Measurements from ENCODE around the gene ARHGAP15. TPM values are rescaled to one million over a fixed set of nuclear protein-coding genes. Genes with fewer than 3 reads are reported as not detected.

Gene ARHGAP15
- total RNA-seq, 3 donors from 2014 or later (not counting 1 experiment from before 2014, with no cell fraction given): 148 to 168 (median 165) TPM

GRCh38 chr2:143700865-143701264, 571.6 kb downstream of the ARHGAP15 start:
- Mint-ChIP-seq H3K9me3 (no peaks in the 10 kb centered on the region), H3K4me1 (peaks cover 7 to 21% of the 10 kb centered on the region in 2 donors), H3K36me3 (peaks cover 32% of the 10 kb centered on the region), H3K4me3 (no peak overlapping the region), H3K27ac (no peak overlapping the region), H3K27me3 (ENCODE audit: low read depth in 2 of 2) (no peaks in the 10 kb centered on the region)
- DNase-seq: no peak
- H3K27me3 ChIP-seq (ENCODE audit: control insufficient read depth, insufficient read depth, low read length): no peaks in the 10 kb centered on the region
- intact Hi-C loops (cut with micrococcal nuclease): no loop called here
- no peaks in the 10 kb centered on the region for H3K4me1 ChIP-seq (ENCODE audit: control insufficient read depth, insufficient read depth, low read length)
- WGBS (ENCODE audit: insufficient coverage): no CpG with 5 or more reads among the region's 2 CpGs
- ATAC-seq: no peak
- H3K27ac ChIP-seq (ENCODE audit: low read length): no peak overlapping the region
- TF ChIP-seq, protein P1, sequence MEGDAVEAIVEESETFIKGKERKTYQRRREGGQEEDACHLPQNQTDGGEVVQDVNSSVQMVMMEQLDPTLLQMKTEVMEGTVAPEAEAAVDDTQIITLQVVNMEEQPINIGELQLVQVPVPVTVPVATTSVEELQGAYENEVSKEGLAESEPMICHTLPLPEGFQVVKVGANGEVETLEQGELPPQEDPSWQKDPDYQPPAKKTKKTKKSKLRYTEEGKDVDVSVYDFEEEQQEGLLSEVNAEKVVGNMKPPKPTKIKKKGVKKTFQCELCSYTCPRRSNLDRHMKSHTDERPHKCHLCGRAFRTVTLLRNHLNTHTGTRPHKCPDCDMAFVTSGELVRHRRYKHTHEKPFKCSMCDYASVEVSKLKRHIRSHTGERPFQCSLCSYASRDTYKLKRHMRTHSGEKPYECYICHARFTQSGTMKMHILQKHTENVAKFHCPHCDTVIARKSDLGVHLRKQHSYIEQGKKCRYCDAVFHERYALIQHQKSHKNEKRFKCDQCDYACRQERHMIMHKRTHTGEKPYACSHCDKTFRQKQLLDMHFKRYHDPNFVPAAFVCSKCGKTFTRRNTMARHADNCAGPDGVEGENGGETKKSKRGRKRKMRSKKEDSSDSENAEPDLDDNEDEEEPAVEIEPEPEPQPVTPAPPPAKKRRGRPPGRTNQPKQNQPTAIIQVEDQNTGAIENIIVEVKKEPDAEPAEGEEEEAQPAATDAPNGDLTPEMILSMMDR (IDR thresholded peaks at IDR 0.05): no peak
- no peak overlapping the region for H3K4me3 ChIP-seq (ENCODE audit: low read length)
- H3K9me3 ChIP-seq (ENCODE audit: control insufficient read depth, insufficient read depth, low read length): no peaks in the 10 kb centered on the region
- peaks cover 33% of the 10 kb centered on the region for H3K36me3 ChIP-seq (ENCODE audit: control insufficient read depth, insufficient read depth, low read length)

- no peak overlapping the region for H3K4me3 ChIP-seq (ENCODE audit: low read length)
- no peak for DNase-seq
- TF ChIP-seq, protein P1 (IDR thresholded peaks at IDR 0.05): no peak
- H3K36me3 Mint-ChIP-seq: peaks cover 34% of the 10 kb centered on the region
- H3K4me1 ChIP-seq (ENCODE audit: control insufficient read depth, insufficient read depth, low read length): no peaks in the 10 kb centered on the region
- no peak for ATAC-seq
- intact Hi-C loops (cut with micrococcal nuclease): no loop called here
- H3K9me3 Mint-ChIP-seq: no peaks in the 10 kb centered on the region
- H3K4me1 Mint-ChIP-seq: peaks cover 9 to 21% of the 10 kb centered on the region in 2 donors
- H3K27ac Mint-ChIP-seq: no peak overlapping the region
- H3K4me3 Mint-ChIP-seq: no peak overlapping the region
- no peak overlapping the region for H3K27ac ChIP-seq (ENCODE audit: low read length)
- peaks cover 41% of the 10 kb centered on the region for H3K36me3 ChIP-seq (ENCODE audit: control insufficient read depth, insufficient read depth, low read length)
- H3K27me3 ChIP-seq (ENCODE audit: control insufficient read depth, insufficient read depth, low read length): no peaks in the 10 kb centered on the region
- H3K9me3 ChIP-seq (ENCODE audit: control insufficient read depth, insufficient read depth, low read length): no peaks in the 10 kb centered on the region
- H3K27me3 Mint-ChIP-seq (ENCODE audit: low read depth in 2 of 2): no peaks in the 10 kb centered on the region
- WGBS (ENCODE audit: insufficient coverage): 96% methylated on average over 1 of the region's 1 CpG
Observed at GRCh38 chr2:143701785-143702184, 572.6 kb downstream of the ARHGAP15 start.

DNA sequence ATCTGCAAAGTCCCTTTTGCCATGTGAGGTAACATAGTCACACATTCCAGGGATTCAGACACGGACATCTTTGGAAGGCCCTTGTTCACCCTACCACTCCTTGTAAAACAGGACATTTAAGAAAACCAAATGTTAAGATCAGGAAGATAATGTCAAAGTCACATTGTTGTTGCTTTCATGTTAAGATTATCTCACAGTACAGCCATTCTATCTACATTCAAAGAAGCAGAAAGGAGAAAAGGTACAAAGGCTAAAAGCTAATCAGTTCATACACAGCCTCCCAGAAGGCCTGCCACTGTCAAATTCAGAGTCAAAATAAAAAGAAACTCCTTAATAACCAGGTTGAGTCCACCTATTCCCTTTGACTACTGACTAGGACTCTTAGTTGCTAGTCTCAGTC, 573.7 kb downstream of the ARHGAP15 start:
- TF ChIP-seq, protein P1 (IDR thresholded peaks at IDR 0.05): no peak
- Histone ChIP-seq H3K27me3 (ENCODE audit: control insufficient read depth, insufficient read depth, low read length) (no peaks in the 10 kb centered on the region), H3K36me3 (ENCODE audit: control insufficient read depth, insufficient read depth, low read length) (peaks cover 48% of the 10 kb centered on the region), H3K4me1 (ENCODE audit: control insufficient read depth, insufficient read depth, low read length) (no peaks in the 10 kb centered on the region), H3K9me3 (ENCODE audit: control insufficient read depth, insufficient read depth, low read length) (no peaks in the 10 kb centered on the region), H3K27ac (ENCODE audit: low read length) (no peak overlapping the region), H3K4me3 (ENCODE audit: low read length) (no peak overlapping the region)
- H3K27ac Mint-ChIP-seq: peak overlapping the region in 1 of 2 donors; percentile 1
- WGBS (ENCODE audit: insufficient coverage): 100% methylated on average over 1 of the region's 1 CpG
- DNase-seq (no peak), ATAC-seq (no peak)
- H3K4me3 Mint-ChIP-seq: no peak overlapping the region
- peaks cover 19 to 28% of the 10 kb centered on the region in 2 donors for H3K4me1 Mint-ChIP-seq
- H3K27me3 Mint-ChIP-seq (ENCODE audit: low read depth in 2 of 2): no peaks in the 10 kb centered on the region
- intact Hi-C loops (cut with micrococcal nuclease): no loop called here
- H3K9me3 Mint-ChIP-seq: no peaks in the 10 kb centered on the region
- peaks cover 46% of the 10 kb centered on the region for H3K36me3 Mint-ChIP-seq

DNA sequence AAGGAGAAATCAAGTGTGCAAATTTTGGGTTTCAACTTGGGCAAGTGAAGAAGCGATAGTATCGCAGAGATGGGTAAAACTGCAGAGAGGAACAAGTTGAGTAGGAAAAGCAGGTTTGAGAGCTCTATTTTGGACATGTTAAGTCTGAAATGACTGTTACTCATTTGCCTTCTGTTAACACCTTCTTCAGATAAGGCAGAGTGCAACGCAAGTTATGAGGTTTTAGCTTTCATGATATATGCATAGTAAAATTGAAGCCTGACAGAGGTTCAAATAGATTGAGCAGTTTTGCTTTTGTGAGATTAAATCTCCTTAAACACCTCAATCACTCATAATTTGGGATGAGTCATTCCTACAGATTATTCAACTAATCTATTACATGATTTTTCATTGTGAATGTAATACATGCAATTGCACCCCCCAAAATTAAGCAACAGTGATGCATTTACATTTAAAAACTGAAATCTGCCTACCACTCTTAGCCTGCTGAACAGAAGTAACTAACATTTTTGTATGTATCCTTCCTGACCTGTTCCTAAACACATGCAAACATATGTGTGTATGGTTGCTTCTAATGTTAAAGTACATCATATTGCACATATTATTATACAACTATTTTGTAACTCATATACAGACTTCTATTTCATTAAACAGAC, 575.4 kb downstream of the ARHGAP15 start:
- H3K36me3 ChIP-seq (ENCODE audit: control insufficient read depth, insufficient read depth, low read length): peaks cover 50% of the 10 kb centered on the region

More for the DNA sequence above, 575.4 kb downstream of the ARHGAP15 start:
- 74% methylated on average over 2 of the region's 3 CpGs for WGBS (ENCODE audit: insufficient coverage)
- ATAC-seq: no peak
- intact Hi-C loops (cut with micrococcal nuclease): no loop called here
- Mint-ChIP-seq H3K4me1 (peaks cover 19 to 23% of the 10 kb centered on the region in 2 donors), H3K36me3 (peaks cover 46% of the 10 kb centered on the region), H3K4me3 (no peak overlapping the region), H3K9me3 (no peaks in the 10 kb centered on the region), H3K27ac (no peak overlapping the region), H3K27me3 (ENCODE audit: low read depth in 2 of 2) (no peaks in the 10 kb centered on the region)
- TF ChIP-seq, protein P1 (IDR thresholded peaks at IDR 0.05): no peak
- H3K4me3 ChIP-seq (ENCODE audit: low read length): no peak overlapping the region
- no peaks in the 10 kb centered on the region for H3K27me3 ChIP-seq (ENCODE audit: control insufficient read depth, insufficient read depth, low read length)
- H3K9me3 ChIP-seq (ENCODE audit: control insufficient read depth, insufficient read depth, low read length): no peaks in the 10 kb centered on the region
- no peaks in the 10 kb centered on the region for H3K4me1 ChIP-seq (ENCODE audit: control insufficient read depth, insufficient read depth, low read length)
- no peak overlapping the region for H3K27ac ChIP-seq (ENCODE audit: low read length)
- no peak for DNase-seq

All from natural killer cell (primary cell).